Activated CD4-positive, alpha-beta T cell treated with anti-CD3 and anti-CD28 coated beads, Interleukin-2, amount 50 U/mL, for 24 hours (primary cell): Measurements from ENCODE around the gene SCLT1.
"Not testable (repeated sequence)": the region's sequence is repeated elsewhere in the genome, so short reads cannot be mapped to it uniquely, and the experiment has no call there.

Experiments
- DNase-seq, 2 donors: peaks; one replicate each; pipeline ENCODE4 v3.0.0-alpha.2; 2020; ENCODE audit warnings: low read depth in 1 of 2, low spot score in 1 of 2

Gene SCLT1

GRCh38 chr4:129093191-129093920 lies at the start of gene SCLT1:
TSS of gene SCLT1 (minus strand) at chr4:129093539. CDS start at chr4:129093103, 436 bp downstream.
- DNase-seq, result peak; percentile 88 to 94

- DNase-seq, result no peak
Observed at GRCh38 chr4:129140521-129140920, 47.2 kb upstream of the SCLT1 start.

- DNase-seq, result no peak
Observed at GRCh38 chr4:129138810-129139496, 45.6 kb upstream of the SCLT1 start.

GRCh38 chr4:129136433-129136832 lies 43.1 kb upstream of the SCLT1 start:
- DNase-seq, result no peak

- DNase-seq, result no peak
Observed at GRCh38 chr4:129131343-129131742, 38.0 kb upstream of the SCLT1 start.

GRCh38 chr4:129129143-129129542 lies 35.8 kb upstream of the SCLT1 start:
- no peak for DNase-seq

- not testable (repeated sequence) for DNase-seq
Observed at GRCh38 chr4:129126614-129127013, 33.3 kb upstream of the SCLT1 start.

- no peak for DNase-seq
Observed at GRCh38 chr4:129117705-129118104, 24.4 kb upstream of the SCLT1 start.

GRCh38 chr4:129113919-129114318 lies 20.6 kb upstream of the SCLT1 start:
- DNase-seq, result no peak

- no peak for DNase-seq
Observed at GRCh38 chr4:129113434-129113833, 20.1 kb upstream of the SCLT1 start.

GRCh38 chr4:129111919-129112318 lies 18.6 kb upstream of the SCLT1 start:
- no peak for DNase-seq

- DNase-seq, result no peak
Observed at GRCh38 chr4:129110931-129111330, 17.6 kb upstream of the SCLT1 start.

- DNase-seq, result no peak
Observed at GRCh38 chr4:129109965-129110824, 16.9 kb upstream of the SCLT1 start.

- DNase-seq, result no peak
Observed at GRCh38 chr4:129098531-129099001, 5.2 kb upstream of the SCLT1 start.

- DNase-seq, result peak; percentile 30 to 68
Observed at GRCh38 chr4:129095811-129096454, 2.6 kb upstream of the SCLT1 start, which contains the start of gene C4orf33. TSS of gene C4orf33 (plus strand) at chr4:129096152. CDS start at chr4:129102611, 6,459 bp downstream.

- no peak for DNase-seq
Observed at GRCh38 chr4:129094347-129094746, 1.0 kb upstream of the SCLT1 start.

GRCh38 chr4:129092631-129093190 lies 628 bp downstream of the SCLT1 start:
- no peak for DNase-seq

GRCh38 chr4:129087516-129087915 lies 5.8 kb downstream of the SCLT1 start:
- DNase-seq, result no peak

GRCh38 chr4:129085472-129085871 lies 7.9 kb downstream of the SCLT1 start:
- DNase-seq, result no peak

- DNase-seq, result no peak
Observed at GRCh38 chr4:129082302-129082701, 11.0 kb downstream of the SCLT1 start.

GRCh38 chr4:129080129-129080528 lies 13.2 kb downstream of the SCLT1 start:
- no peak for DNase-seq
